Esophagus muscularis mucosa (tissue), 4 donors: ENCODE measurements around the gene ARL16.

Experiments used
- CTCF ChIP-seq, 3 experiments: fragments of 200-600 bp in 2 of 3; fragments of 450-650 bp in 1 of 3; sonication (generic) in 2 of 3; IDR thresholded peaks; one replicate each; pipeline ENCODE4 v1.5.1; 2017 to 2019; ENCODE audit warnings: antibody characterized with exemption in 3 of 3, mild to moderate bottlenecking in 2 of 3, moderate library complexity in 1 of 3
- EP300 ChIP-seq: sonication (generic); formaldehyde crosslinking; IDR thresholded peaks from one replicate; pipeline ENCODE4 v1.6.1; 2017; ENCODE audit warnings: antibody characterized with exemption
- POLR2A ChIP-seq: fragments of 450-650 bp; IDR thresholded peaks from one replicate; pipeline ENCODE4 v1.6.1; 2017; ENCODE audit warnings: antibody characterized with exemption, moderate library complexity, mild to moderate bottlenecking, low read depth

- TF ChIP-seq CTCF (IDR thresholded peaks at IDR 0.05): no peak
- no peak for TF ChIP-seq EP300
- TF ChIP-seq POLR2A: no peak
These were observed 36.9 kb upstream of the ARL16 start for GRCh38 chr17:81720267-81721071.
